HS-27A (cell line): Measurements from ENCODE around the gene HOXA6.

Source experiments
- DNase-seq: peaks from one replicate; pipeline ENCODE4 v3.0.0-alpha.2; 2012; ENCODE audit warnings: low read depth, missing footprints

HOXA6 gene

DNA sequence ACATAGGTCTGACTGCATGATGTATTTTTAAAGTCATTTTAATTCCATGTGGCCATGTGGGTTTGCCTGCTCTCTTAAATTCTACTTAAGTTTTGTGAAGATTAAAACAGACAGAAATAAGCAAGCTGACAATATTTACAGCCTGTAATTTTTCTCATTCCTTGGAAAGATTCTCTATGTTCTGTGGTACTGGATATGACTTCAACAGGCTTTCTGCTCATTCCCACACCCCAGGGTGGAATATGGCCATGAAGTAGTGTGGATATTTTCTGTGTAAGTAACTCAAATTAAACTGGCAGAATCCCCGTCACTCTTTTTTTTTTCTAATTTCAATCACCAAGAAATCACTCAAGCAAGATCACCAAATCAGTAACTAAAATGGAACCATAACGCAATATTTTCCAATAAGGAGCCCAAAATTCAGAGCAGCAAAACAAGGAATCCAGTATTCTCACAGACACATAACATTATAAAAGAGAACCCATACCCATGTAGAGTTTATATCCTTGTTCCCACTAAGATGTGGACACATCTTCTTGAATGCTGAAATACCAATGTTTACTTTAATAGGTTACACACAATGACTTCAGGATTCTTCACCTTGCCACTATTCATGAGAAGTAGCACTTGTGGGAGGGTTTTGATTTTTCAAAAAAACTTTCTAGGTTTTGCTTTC is 9.8 kb downstream of the HOXA6 start:
- no peak for DNase-seq

DNA sequence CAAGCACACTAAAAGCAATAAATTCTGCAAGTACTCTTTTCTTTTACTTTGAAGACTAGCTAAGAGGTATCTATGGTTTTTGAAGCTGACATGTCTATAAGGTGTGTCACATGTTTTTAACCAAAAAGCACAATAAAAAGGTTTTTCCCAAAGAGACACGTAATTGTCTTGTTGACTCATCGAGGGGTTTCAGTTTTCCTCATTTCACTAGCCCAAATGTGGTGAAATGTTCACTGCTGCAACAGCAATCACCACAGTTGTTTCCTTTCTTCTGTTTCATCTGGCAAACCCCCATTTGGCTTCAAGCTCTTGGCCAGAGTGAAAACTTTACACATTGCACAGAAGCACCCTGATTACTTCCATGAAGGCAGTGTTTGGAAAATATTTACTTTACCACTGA is 13.2 kb downstream of the HOXA6 start:
- DNase-seq: no peak

DNA sequence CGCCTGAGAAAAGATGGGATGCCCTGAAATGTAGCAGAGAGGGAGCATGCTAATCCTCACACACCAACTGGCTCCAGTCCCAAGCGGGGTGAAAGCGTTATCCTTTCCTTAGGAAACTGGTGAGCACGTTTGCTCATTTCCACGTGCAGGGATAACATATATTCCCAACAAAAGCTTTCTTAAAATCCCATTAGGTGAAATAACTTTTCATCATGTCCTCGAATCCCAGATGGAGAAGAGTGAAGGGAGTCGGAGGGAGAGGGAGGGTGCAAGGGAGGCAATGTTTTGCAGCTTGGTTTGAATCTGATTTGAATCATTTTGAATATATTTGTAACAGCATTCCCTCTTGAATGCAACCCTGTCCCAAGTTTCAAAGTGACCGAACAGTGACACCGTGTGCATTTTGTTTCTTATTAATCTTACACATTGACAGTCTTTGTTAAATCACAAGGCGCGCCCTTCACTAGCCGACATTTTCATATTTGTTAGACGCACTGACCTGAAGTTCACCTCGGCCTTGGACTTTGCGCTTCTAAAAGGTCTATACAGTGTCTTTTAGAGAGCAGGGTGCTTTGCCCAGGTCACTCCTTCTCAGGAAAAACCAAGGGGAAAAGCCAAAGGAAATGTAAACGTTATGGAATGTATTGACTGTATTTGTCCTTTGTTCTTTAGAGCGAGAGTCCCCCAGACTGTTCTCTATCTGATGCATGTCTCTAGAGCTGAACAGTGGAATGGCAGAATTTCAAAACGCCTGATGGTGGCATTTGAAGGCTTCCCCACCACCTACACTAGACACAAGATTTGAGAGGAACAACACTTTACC is 14.0 kb downstream of the HOXA6 start:
- DNase-seq: no peak

DNA sequence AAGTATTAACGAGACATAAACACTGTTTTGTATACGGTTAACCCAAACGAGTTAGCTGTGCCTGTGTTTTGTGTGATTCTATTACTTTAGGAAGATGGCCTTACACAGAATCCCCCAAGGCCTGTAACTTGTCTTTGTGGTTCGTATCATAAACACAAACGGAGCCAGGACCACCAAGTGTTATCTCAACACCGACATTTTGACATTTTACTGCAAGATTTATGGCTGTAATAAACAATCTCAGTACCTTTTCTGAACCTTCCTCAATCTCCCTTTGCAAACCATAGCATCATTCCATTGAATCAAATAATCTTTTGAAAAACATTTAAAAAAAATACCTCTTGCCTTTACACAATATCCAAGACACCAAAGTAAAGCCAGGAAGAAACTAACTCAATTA is 14.6 kb downstream of the HOXA6 start:
- no peak for DNase-seq

DNA sequence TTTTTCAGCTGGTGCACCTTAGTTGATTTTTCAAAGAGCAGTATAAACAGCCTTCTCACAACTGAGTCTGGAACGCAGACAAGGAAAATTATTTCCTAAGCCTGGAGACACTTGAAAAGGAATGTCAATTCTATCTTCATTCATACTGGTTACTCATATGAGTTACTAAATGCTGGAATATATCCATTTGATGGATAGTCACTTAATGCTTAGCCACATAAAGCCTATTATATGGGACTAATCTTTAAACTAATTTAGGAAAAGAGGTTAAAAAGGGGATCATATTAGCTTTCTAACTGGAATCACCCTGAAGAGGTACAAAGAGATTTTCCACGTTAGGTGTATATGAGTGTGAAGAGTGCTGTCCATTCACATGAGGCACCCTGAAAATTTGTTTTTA is 15.4 kb downstream of the HOXA6 start:
- no peak for DNase-seq

DNA sequence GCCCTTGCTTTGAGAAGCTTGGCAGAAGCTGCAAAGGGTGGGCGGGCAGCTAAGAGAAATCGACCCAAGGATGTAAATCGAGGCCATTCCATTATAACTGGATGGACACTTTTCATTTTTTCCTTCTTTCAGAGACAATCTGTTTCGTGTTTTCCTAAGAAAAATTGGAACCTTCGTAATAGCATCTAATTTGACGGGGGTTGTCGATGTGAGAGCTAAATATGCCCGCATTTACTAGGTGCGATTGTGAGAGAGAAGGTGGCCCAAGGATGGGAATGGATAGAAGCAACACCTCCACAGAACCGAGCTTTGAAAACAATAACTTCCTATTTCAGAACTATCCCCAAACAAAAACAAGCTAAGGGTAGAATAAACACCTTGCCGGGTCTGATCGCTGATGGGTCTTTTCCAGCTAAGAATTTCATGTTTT is 16.2 kb downstream of the HOXA6 start:
- DNase-seq: no peak

DNA sequence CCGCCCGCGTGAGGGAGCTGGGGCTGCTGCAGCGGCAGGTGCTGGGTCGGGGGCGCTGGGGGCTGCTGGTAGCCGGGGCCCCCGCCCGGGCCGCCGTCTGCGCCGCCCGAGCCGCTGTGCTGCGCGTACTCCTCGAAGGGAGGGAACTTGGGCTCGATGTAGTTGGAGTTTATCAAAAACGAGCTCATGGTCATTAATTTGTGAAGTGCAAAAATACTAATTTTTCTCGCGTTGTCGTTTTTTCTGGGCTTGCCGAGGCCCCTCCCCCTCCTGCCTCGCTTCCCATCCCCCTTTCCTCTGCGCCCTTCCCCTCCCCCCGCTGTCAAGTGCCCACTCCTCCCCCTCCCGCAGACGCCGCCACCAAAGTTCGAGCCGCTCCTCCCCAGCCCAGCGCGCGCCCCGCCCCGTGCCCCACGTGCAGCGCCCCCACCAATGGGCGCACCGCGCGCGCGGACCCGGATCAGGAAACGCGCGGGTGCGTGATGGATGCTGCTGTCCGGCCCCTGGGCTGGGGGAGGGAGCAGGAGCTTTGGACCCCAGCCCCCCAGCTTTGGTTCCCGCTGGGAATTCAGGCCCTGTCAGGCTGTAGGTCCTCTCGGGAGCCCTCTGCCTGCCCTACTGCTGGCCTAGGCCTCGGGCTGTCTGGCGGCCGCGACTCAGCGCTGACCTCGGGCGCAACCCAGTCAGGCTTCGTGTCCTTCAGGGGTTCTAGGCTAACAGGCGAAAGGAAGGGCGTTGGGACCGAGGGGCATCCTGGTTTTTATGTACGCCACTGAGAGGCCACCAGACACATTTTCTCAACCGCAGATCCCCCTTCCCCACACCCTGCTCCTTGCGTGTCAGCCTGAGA is 16.8 kb downstream of the HOXA6 start, which contains the start of gene HOXA4:
Gene HOXA4 (minus strand): TSS at position 218 of the 850 bp plus-strand sequence. CDS start 24 bp downstream, at position 194.
- DNase-seq: no peak

DNA sequence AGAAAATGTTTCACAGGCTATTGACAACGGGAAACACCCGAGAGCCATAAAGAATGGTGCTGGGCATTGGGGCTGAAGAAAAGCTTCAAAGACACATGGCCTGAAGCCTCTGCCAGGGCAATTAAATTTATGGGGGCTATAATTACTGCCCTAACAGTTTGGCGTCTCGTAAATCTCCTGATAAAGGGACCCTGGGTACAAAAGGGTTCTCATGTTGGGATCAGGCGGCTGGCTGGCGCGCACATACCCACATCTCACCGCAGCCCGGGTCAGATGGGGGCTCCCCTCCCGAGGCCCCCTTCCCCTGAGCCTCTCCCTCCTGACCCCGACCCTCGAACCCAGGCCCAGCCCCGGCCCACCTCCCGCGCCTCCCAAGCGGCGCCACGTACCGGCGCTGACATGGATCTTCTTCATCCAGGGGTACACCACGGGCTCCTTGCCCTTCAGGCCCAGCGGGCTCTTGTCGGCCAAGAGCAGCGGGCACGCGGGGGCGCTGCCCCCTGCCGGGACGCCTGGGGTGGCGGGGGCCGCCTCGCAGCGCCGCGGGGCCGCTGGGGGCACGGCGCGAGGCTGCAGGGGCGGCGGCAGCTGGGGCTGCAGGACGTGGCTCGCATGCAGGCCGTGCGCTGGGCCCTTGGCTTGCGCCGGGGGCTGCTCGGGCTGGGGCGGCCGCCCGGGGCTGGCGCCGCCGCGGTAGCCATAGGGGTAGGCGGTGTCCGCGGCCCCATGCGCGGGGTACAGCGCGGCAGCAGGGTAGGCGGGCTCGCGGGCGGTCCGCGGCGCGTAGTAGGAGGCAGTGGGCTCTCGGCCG is 17.6 kb downstream of the HOXA6 start:
- no peak for DNase-seq

DNA sequence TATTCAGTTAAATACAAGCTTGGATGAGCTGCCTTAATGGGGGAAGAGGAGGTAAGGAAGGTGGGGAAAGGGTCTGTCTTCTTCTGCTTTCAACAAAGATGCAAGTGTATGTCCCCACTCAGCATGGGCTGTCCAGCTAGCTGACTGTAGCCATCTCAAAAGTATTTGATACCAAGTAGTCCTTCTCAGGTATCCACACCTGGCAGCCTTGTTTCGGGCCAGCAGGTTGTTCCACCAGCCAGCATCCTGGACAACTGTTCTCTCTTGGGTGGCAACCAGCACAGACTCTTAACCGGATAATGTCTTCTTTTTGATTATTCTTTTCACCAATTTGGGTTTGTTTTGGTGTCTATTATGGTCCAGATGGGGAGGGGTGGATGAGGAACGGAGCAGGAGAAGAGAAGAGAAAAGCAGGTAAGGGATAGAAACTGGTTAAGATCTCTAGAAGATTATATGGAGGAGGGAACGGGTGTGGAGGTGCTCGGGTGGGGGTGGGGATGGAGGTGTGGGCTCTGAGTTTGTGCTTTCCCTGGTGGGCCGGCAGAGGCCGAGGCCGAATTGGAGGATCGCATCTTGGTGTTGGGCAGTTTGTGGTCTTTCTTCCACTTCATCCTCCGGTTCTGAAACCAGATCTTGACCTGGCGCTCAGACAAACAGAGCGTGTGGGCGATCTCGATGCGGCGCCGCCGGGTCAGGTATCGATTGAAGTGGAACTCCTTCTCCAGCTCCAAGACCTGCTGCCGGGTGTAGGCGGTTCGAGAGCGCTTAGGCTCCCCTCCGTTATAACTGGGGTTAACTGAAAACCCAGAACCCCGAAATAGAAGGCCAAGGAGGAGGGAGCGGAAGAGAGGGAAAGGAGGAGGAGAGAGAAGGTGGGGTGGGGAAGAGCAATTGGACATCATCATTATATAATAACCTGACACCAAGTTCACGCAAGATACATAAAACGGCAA is 18.5 kb downstream of the HOXA6 start:
- no peak for DNase-seq

DNA sequence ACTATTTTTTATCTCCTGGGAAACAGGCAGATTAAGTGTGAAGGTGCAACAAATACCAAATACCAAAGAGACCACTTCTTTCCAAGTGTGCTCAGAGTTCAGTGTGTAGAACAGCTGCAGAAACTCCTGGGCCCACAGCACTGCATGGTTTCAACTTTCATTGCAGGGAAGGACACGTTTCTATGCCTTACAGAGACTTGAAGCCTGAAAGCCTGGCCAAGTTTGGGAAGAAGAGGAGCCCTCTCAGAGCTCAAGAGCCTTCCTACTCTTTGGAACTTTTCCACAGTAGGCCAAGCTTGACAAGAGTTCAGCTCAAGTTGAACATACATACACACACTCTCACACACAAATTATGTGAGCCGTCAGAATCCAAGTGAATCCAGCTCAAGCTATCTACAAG is 19.5 kb downstream of the HOXA6 start:
- DNase-seq: no peak

DNA sequence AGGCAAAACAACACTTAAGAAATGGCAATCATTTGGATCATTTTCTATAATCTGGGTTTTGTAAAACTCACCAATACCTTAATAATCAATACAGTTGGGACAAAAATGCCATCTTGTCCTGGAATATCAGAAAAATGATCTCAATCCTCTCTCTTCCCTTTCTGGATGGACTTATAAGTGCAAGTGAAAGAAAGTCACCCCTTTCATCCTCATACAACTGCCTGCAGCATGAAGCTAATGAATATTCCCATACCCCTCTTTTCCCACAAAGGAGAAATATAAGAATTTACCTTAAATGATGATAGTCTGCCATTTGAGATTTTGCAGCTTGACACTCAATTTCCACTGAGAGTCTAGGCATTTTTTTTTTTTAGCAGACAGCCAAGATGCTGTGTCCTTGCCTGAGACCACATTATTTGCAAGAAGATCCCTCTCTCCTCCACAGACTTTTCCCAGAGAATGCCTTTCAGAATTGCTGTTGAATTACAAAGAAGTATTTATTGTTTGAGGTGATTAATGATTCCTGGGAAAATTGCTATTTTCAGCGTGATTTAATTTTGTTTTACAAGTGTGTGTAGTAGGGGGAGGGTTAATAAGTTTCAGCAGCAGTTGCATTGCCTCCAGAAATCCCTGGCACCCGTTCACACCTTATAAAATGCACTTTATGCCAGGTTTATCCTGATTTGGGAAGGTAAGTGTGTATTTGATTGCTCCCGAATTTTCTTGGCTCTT is 20.8 kb downstream of the HOXA6 start:
- no peak for DNase-seq

DNA sequence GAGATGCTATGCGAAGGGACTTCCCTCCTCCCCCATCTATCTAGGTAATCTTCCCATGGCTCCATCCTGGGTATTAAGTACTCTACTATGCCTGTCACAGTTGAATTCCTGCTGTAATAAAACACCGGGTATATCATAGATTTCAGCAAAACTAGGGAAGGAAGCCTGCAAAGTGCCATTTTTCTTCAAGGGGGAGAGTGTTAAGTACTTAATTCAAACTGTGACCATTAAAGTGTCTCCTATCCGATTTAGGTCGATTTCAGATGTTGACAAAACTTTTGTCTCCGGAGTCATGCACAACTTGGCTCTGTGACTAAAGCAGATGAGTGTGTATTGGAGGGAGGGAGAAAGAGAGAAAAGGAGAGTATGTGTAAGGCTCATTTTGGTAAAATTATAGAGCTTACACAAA is 21.6 kb downstream of the HOXA6 start:
- no peak for DNase-seq

DNA sequence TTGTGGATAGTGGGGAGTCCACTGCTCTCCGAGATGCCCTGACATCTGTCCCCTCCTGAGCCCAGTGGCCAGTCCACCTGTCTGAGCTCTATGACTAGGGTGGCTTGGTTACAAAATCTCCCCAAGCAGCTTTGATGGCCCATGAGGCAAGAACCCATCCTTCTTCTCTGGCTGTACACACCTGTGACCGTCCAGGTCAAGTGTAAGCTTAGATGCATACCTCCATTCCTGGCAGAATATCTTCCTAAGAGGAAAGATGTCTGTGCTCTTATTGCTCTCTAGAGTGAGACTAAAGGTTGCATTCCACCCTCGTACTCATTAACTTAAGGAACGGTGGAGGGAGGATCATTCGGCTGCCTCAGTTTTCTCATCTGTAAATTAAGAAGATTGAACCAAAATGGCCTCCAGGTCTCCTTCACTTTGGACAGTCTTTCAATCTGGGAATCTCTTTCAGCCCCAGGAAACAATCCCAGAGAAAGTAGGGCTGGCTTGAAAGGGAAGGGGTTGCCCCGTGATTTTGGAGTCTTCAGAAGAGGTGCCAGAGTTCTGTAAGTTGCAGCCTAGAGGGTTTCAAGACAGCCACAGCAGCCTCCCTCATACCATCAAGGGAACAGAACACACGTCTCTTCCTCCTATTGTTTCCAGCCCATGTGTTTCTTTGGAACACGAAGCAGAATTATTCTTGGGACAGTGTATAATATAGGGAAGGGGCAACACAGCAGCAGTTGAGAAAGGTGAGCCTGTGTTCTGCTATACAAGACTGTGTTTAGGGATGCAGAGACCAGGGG is 22.5 kb downstream of the HOXA6 start:
- DNase-seq: no peak

DNA sequence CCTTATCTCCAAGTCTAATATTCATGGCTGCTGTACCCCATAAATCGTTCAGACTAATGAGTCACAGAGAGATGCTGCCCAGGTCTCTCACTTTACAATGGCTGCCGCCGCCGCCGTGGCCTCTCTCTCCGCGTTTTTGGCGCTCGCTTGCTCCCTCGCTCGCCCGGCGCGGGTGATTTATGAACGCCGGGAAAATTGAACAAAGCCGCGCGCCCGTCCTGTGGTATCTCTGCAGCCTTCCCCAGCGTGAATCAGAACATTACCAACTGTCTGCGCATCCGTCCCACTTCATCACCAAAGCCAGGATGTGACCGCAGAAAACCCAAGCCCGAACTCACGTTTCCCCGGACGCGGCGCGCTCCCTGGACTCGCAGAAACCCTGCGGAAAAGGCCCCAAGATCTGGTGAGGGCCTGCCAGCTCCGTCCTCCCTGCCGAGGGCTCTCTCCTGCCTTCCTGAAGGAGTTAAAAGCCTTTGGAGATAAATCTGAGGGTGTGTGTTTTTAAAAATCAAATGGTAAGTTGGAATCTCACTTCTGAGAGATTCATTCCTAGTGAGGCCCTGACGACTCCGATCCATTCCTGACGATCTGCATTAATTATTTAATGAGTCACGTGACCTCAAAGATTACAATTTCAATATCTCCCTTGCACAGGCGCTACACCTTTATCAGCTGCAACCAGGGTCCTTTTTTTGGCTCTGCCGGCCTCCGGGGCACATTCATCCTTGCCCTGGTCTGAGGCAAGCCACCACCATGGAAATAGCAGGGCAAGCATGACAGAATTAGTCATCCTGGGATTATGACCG is 23.3 kb downstream of the HOXA6 start:
- no peak for DNase-seq

DNA sequence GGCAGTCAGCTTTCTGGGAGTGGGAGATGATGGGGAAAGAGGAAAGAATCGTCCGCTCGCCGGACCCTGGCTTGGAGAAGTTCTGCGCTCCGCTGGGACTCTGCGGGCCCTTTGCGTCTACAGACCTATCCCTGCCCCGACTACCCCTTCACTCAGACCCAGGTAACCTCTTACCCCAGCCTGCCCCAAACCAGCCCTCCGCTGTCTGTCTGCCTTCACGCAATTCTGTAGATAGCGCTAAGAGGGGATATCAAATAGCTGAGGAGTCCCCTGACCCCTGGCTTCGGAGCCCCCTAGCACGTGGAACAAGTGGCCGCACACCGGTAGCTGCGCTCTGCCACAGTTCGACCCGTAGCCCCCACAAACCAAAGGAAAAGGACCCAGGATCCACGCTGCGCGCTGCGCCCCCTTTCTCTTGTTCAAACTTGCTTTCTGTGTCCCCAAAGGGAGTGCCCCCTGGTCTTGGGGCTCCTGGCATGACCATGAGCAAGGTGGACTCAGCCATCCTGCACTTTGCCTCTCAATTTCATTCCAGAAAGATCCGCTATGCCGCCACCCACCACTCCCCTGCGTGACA is 24.0 kb downstream of the HOXA6 start:
- DNase-seq: no peak

DNA sequence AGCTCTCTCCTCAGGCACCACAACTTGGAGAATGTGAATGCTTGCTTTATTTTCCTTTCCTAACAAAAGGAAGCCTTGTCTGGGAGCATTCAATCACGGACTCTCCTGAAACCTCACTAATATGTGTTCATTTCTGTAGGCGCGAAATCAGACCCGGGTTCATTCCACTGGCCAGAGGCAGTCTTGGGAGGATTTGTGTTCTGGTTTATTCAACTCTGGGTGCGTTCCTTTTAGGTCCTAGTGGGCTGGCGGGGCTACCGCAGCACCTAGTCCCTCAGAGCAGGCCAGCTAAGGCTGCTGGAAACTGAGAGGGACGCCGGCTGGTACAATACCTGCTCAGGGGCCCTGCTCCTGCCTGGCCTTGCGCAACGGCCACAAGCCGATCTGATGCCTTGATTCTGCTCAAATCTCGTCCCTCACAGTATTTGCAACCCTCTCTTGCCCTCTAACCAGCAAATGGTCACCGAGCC is 24.5 kb downstream of the HOXA6 start:
- DNase-seq: no peak

DNA sequence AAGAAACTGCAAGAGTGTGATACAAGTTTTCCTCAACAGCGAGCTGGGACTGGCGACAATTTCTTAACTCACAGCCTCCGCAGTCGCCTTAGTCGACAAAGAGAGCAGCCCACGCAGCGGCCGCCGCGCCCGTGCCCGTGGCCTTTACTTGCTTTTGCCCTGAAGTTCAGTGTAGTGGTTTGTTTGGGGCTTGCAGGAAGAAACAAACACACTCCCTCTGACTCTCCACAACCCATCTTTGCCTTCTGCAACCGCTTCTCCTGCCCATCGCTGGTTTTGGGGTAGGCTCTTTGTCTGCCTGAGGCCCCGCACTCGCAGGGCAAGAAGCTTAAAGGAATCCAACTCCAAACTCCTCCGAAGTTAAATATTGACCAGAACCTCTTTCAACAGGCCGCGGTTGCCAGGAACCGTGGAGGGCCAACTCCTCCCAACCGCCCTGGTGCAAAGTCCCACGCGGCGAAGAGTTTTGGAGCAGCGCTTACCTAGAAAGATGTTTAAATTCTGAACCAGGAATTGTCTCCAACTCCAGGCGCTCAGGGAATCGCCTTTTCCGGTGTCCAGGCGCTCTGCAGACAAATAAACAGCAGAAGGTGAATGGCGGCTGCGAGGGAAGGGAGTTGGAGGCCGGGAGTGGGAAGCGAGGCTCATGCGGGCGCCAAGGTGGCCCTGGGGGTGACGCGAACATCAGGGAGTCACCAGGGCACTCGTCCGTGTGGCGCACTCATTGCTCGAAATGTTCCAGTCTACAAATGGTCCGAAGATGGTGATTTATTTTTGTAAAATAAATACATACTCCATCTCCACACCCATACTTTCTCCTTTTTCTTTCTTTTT is 25.3 kb downstream of the HOXA6 start:
- no peak for DNase-seq
